Measurements from ENCODE around the gene SLC39A13. TPM values are rescaled to one million over a fixed set of nuclear protein-coding genes. Genes with fewer than 3 reads are reported as not detected.
"Not testable (repeated sequence)": the region's sequence is repeated elsewhere in the genome, so short reads cannot be mapped to it uniquely, and the experiment has no call there.

Gene SLC39A13
- total RNA-seq, 1 donor, result 13.4 TPM

DNA sequence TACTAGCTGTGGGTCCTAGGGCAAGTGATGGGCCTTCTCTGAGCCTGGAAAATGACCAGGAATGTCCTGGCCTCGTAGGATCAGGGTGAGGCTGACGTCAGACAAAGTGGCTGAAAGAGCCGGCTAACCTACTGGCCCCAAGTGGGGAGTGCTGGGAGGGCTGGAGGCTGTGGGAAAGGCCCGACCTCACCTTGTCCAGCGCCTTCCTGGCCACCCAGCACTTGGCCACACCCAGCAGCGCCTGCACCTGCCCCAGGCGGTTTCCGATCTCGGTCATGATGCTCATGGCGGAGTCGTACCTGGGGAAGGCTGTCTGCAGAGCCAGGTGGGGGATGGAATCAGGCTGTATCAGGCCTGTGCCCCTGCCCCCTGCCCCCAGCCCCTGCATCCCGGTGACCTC, 33.0 kb downstream of the SLC39A13 start:
- H3K4me1 ChIP-seq (ENCODE audit: insufficient read depth, low read length), result no peaks in the 10 kb centered on the region

DNA sequence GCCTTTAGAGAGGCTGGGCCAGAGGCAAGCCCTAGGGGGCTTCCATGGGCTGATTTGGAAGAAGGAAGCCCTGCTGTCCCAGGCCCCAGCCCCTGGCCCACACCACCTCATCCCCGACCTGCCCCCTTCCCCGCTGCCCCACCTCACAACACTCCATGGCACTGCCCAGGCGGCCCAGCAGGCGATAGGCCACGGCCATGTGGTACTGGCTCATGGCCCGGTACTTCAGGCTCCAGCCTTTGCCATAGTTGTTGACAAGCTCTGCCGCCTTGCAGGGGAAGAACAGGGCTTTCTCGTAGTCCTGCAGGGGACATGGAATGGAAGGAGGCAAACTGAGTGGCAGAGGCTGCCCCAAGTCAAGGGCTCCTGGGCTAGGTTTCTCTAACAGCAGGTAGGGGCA, 34.1 kb downstream of the SLC39A13 start:
- Histone ChIP-seq H3K4me3 (ENCODE audit: low read length) (no peak overlapping the region), H3K4me1 (ENCODE audit: insufficient read depth, low read length) (no peaks in the 10 kb centered on the region), H3K27me3 (ENCODE audit: insufficient read depth, low read length) (no peaks in the 10 kb centered on the region), H3K9me3 (ENCODE audit: low read depth, low read length) (no peaks in the 10 kb centered on the region)

More for the DNA sequence above, 33.0 kb downstream of the SLC39A13 start:
- no peaks in the 10 kb centered on the region for H3K9me3 ChIP-seq (ENCODE audit: low read depth, low read length)
- H3K4me3 ChIP-seq (ENCODE audit: low read length), result no peak overlapping the region
- H3K27me3 ChIP-seq (ENCODE audit: insufficient read depth, low read length), result no peaks in the 10 kb centered on the region

DNA sequence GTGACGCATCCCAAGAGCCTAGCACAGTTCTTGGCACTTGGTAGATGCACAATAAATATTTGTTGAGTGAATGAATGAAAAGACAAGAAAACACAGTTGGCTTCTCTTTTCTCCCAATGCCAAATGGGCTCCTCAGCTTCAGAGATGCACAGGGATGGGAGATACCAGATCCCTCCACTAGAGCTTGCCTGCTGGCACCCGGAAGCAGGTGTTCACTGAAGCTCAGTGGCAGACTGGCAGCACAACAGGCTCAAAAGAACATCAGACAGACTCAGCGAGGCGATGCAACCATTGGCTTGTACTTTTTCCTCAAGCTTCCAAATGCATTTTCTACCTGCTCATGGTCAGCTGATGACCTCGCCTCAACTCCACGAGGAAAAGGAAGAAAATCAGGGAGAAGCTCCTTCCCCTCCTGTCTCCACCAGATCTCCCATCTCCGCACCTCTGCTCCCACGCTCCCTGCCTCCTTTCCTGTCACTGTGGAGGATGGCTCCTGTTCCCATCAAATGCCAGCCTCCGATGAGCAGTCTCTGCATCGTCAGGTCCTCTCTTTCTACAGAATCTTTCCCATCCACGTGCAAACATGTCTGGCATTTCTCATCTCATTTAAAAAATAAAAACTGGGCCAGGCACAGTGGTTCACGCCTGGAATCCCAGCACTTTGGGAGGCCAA, 34.8 kb downstream of the SLC39A13 start:
- Histone ChIP-seq H3K9me3 (ENCODE audit: low read depth, low read length) (no peaks in the 10 kb centered on the region), H3K4me1 (ENCODE audit: insufficient read depth, low read length) (no peaks in the 10 kb centered on the region), H3K27me3 (ENCODE audit: insufficient read depth, low read length) (no peaks in the 10 kb centered on the region), H3K4me3 (ENCODE audit: low read length) (no peak overlapping the region)

DNA sequence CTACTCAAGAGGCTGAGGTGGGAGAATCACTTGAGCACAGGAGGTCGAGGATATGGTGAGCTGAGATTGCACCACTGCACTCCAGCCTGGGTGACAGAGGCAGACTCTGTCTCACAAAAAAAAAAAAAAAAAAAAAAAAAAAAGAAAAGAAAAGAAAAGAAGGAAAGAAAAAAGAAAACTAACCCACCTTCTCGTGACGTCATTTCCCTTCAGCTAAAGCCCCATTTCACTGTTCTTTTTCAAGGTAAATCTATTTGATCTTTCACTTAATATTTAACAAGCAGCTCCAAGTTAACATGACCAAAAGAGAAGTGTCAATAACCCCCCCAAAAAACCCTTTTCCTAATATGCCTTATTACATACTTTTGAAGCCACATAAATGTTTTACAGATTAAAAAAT, 35.4 kb downstream of the SLC39A13 start:
- Histone ChIP-seq H3K27me3 (ENCODE audit: insufficient read depth, low read length) (no peaks in the 10 kb centered on the region), H3K4me3 (ENCODE audit: low read length) (no peak overlapping the region), H3K9me3 (ENCODE audit: low read depth, low read length) (no peaks in the 10 kb centered on the region), H3K4me1 (ENCODE audit: insufficient read depth, low read length) (no peaks in the 10 kb centered on the region)

DNA sequence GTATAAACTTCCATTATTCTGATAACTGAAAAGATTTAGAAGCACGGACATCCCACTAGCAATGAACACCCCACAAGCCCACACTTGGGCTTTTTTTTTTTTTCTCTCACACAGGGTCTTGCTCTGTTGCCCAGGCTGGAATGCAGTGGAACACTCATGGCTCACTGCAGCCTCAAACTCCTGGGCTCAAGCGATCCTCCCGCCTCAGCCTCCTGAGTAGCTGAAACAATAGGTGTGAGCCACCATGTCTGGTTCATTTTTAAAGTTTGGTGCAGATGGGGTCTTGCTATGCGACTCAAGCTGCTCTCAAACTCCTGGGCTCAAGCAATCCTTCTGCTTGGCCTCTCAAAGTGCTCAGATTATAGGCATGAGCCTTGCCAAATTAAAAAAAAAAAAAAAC, 37.5 kb downstream of the SLC39A13 start:
- no peak overlapping the region for H3K4me3 ChIP-seq (ENCODE audit: low read length)
- no peaks in the 10 kb centered on the region for H3K27me3 ChIP-seq (ENCODE audit: insufficient read depth, low read length)
- H3K9me3 ChIP-seq (ENCODE audit: low read depth, low read length), result no peaks in the 10 kb centered on the region
- no peaks in the 10 kb centered on the region for H3K4me1 ChIP-seq (ENCODE audit: insufficient read depth, low read length)

DNA sequence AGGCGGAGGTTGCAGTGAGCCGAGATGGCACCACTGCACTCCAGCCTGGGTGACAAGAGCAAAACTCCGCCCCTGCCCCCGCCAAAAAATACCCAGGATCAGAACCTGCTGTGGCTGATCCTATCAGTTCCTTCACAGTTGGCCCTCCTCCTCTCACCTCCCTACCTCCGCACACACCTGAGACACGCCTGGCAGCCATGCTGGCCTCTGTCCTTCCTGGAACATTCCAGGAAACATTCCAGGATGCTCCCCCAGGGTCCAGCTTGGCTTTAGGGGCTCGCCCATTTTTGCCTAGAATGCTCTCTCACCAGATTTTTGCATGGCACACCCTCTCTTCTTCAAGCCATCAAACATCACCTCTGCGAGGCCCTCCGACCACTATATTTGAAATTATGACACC, 38.4 kb downstream of the SLC39A13 start:
- Histone ChIP-seq H3K4me1 (ENCODE audit: insufficient read depth, low read length) (no peaks in the 10 kb centered on the region), H3K27me3 (ENCODE audit: insufficient read depth, low read length) (no peaks in the 10 kb centered on the region), H3K9me3 (ENCODE audit: low read depth, low read length) (no peaks in the 10 kb centered on the region), H3K4me3 (ENCODE audit: low read length) (no peak overlapping the region)

DNA sequence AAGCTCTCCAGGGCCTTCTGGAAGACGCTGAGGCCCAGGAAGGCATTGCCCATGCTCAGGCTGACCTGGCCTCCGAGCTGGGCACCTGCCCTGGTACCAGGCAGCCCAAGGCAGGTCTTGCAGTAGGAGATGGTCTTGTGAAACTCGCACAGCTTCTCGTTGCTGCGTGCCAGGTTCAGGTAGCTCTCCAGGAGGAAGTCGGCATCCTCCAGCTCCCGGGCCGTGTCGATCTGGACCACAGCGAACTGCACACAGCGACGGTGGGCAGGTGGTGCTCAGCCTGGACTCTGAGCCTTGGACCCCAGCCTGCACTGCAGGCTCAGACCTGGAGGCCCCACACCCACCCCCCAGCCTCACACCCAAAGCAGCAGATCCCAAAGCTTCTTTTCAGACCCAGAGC, 39.5 kb downstream of the SLC39A13 start:
- H3K4me1 ChIP-seq (ENCODE audit: insufficient read depth, low read length), result no peaks in the 10 kb centered on the region
- no peak overlapping the region for H3K4me3 ChIP-seq (ENCODE audit: low read length)
- H3K9me3 ChIP-seq (ENCODE audit: low read depth, low read length), result no peaks in the 10 kb centered on the region
- no peaks in the 10 kb centered on the region for H3K27me3 ChIP-seq (ENCODE audit: insufficient read depth, low read length)

DNA sequence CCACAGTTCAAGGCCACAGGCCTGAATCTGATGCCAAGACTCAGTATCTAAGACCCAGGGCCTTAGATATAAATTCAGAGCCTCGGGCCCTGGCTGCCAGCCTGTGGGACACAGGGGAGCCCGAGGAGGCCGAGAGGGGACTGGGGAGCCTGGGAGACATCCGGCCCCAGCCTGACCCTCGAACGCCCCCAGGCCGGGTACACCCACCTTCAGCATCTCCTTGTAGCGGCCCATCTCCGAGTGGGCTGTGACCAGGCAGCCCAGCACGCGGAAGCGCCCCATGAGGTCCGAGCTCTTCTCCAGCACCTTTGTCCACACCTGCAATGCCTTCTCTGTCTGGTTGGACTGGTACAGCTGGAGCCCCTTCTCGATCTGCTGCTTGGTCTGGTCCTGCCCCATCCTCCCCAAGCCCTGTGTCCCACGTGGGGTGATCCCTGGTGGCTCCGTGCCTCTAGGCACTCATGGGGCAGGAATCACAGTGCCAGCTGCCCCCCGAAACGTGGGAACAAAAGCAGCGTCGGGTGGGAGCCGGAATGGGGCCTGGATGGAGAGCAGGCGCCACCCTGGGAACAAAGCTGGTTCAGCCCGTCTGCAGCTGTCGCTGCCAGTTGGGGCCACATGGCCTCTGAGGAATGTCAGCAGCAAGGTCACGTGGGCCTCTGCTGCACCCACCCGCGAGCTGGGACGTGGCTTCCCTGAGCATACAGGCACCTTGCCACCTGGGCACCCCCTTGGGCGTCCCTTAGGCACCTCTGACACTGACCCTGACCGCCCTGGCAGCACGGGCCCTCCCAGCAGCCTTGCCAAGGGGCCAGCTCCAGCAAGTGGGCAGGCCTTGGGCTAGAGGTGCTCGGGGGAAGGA, 40.4 kb downstream of the SLC39A13 start, which contains the start of gene RAPSN:
Gene RAPSN (minus strand): TSS at position 571 of the 862 bp plus-strand sequence. CDS start 172 bp downstream, at position 399.
- H3K4me1 ChIP-seq (ENCODE audit: insufficient read depth, low read length), result no peaks in the 10 kb centered on the region
- no peak within 1 kb of the TSS for H3K4me3 ChIP-seq (ENCODE audit: low read length)
- H3K27me3 ChIP-seq (ENCODE audit: insufficient read depth, low read length), result no peaks in the 10 kb centered on the region
- no peaks in the 10 kb centered on the region for H3K9me3 ChIP-seq (ENCODE audit: low read depth, low read length)

DNA sequence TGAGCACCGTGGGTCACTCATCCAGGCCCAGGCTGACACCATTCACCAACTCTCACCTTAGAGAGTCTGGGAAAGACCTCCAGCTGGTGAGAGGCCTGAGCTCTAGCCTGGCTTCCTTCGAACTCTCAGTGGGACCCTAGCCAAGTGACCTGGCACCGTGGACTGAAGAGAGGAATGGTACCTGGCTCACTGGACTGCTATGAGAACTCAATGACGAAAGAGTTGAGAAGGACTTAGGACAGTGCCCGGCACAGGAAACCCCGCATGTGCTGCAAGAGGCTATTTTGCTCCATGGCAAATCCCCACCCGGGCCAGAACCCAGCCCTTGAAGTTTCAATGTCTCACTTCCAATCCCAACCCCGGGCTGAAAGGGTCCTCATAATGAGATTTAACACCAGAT, 41.2 kb downstream of the SLC39A13 start:
- no peak overlapping the region for H3K4me3 ChIP-seq (ENCODE audit: low read length)
- H3K9me3 ChIP-seq (ENCODE audit: low read depth, low read length), result no peaks in the 10 kb centered on the region
- no peaks in the 10 kb centered on the region for H3K27me3 ChIP-seq (ENCODE audit: insufficient read depth, low read length)
- no peaks in the 10 kb centered on the region for H3K4me1 ChIP-seq (ENCODE audit: insufficient read depth, low read length)

DNA sequence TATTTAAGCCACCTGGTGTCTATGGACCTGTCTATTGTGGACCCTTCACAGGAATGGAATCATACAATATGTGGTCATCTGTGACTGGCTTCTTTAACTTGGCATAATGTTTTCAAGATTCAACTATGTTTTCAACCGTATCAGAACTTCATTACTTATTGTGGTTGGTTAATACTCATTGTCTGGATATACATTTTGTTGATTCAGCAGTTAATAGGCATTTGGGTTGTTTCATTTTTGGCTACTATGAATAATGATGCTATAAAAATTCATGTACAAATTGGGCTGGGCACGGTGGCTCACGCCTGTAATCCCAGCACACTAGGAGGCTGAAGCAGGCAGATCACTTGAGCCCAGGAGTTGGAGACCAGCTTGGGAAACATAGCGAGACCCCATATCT, 43.0 kb downstream of the SLC39A13 start:
- Histone ChIP-seq H3K4me1 (ENCODE audit: insufficient read depth, low read length) (no peaks in the 10 kb centered on the region), H3K9me3 (ENCODE audit: low read depth, low read length) (no peaks in the 10 kb centered on the region), H3K4me3 (ENCODE audit: low read length) (no peak overlapping the region), H3K27me3 (ENCODE audit: insufficient read depth, low read length) (no peaks in the 10 kb centered on the region)

DNA sequence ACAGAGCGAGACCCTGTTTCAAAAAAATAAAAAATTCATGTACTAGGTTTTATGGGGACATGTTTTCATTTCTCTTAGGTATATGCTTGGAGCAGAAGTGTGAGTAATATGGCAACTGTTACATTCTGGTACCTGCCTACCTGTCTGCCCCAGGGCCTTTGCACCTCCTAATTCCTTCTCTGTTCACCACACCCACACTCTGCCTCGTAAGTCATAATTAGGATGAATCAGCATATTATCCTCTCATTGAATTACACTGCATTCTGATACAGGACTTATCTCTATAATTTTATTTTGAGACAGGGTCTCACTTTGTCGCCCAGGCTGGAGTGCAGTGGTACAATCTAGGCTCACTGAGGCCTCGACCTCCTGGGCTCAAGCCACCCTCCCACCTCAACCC, 43.6 kb downstream of the SLC39A13 start:
- H3K27me3 ChIP-seq (ENCODE audit: insufficient read depth, low read length), result no peaks in the 10 kb centered on the region
- H3K9me3 ChIP-seq (ENCODE audit: low read depth, low read length), result no peaks in the 10 kb centered on the region
- H3K4me3 ChIP-seq (ENCODE audit: low read length), result no peak overlapping the region
- H3K4me1 ChIP-seq (ENCODE audit: insufficient read depth, low read length), result no peaks in the 10 kb centered on the region

DNA sequence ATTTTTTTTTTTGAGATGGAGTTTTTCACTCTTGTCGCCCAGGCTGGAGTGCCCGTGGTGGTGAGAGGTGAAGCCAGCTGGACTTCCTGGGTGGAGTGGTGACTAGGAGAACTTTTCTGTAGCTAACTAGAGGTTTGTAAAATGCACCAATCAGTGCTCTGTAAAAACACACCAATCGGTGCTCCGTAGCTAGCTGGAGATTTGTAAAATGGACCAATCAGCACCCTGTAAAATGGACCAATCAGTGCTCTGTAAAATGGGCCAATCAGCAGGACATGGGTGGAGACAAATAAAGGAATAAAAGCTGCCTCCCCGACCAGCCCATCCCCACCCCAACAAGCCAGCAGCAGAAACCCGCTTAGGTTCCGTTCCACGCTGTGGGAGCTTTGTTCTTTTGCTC, 45.0 kb downstream of the SLC39A13 start:
- Histone ChIP-seq H3K4me1 (ENCODE audit: insufficient read depth, low read length) (no peaks in the 10 kb centered on the region), H3K4me3 (ENCODE audit: low read length) (no peak overlapping the region), H3K9me3 (ENCODE audit: low read depth, low read length) (no peaks in the 10 kb centered on the region), H3K27me3 (ENCODE audit: insufficient read depth, low read length) (no peaks in the 10 kb centered on the region)

DNA sequence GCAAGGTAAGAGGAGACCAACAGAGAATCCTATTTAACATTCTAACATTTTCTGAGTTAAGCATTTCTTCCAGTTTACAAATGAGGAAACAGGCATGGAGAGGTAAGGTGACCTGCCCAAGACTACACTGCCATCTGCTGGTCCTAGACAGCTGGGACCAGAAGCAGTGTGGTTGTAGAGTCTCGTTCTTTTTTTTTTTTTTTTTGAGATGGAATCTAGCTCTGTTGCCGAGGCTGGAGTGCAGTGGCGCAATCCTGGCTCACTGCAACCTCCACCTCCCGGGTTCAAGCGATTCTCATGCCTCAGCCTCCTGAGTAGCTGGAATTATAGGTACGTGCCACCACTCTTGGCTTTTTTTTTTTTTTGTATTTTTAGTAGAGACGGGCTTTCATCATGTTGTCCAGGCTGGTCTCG, 45.9 kb downstream of the SLC39A13 start:
- H3K27me3 ChIP-seq (ENCODE audit: insufficient read depth, low read length); H3K4me3 ChIP-seq (ENCODE audit: low read length); H3K9me3 ChIP-seq (ENCODE audit: low read depth, low read length); H3K4me1 ChIP-seq (ENCODE audit: insufficient read depth, low read length): not testable (repeated sequence)

DNA sequence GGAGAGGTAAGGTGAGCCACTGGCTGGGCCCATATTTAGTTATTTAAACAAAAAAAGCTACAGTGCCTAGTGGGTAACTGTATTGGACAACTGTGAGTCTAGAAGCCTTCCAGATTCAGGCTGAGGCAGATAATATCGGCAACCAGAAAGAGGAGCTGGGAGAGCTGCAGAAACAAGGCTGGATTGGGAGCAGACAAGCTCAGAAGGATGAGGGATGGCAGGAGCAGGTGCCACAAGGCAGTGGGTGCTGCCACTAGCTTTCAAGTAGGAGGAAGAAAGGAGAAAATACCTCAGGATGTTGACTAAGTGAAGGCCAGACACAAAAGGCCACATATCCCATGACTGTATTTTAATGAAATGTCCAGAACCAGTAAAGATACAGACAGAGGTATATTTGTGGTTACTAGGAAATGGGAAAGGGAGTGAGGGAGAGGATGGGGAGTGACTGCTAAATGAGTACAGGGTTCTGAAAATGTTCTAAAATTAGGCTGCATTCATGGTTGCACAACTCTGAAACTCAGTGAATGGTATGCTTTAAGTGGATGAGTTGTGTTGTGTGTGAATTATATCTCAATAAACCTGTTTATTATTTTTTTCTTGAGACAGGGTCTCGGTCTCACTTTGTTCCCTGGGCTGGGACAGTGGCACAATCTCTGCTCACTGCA, 52.3 kb downstream of the SLC39A13 start:
- Histone ChIP-seq H3K4me1 (ENCODE audit: insufficient read depth, low read length) (no peaks in the 10 kb centered on the region), H3K9me3 (ENCODE audit: low read depth, low read length) (no peaks in the 10 kb centered on the region), H3K27me3 (ENCODE audit: insufficient read depth, low read length) (no peaks in the 10 kb centered on the region), H3K4me3 (ENCODE audit: low read length) (no peak overlapping the region)

DNA sequence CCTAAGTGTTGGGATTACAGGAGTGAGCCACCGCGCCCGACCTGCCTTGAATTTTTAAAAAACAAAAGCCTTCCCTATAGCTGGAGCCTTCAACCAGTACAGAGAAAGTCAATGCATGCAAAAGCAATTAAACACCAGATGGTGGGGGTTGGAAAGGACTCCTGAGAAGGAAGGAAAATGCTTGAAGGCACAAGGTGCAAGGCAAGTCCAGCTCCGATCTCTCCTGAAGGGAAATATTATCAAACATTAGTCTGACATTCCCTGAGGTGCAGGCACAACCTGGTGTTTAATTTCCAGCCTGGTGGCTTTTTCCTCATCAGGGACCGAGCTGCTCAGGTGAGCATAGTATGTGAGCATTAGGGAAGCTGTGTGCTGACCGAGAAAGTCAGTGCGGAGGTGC, 53.5 kb downstream of the SLC39A13 start:
- Histone ChIP-seq H3K9me3 (ENCODE audit: low read depth, low read length) (no peaks in the 10 kb centered on the region), H3K4me1 (ENCODE audit: insufficient read depth, low read length) (no peaks in the 10 kb centered on the region), H3K27me3 (ENCODE audit: insufficient read depth, low read length) (no peaks in the 10 kb centered on the region), H3K4me3 (ENCODE audit: low read length) (no peak overlapping the region)

Measured in mononuclear cell (primary cell).